NCI-H1436 treated with DMSO at 0.1 percent for 48 hours (cell line): ENCODE measurements around the gene OPA1.
"Not testable (repeated sequence)": the region's sequence is repeated elsewhere in the genome, so short reads cannot be mapped to it uniquely, and the experiment has no call there.

ENCODE experiments used
- DNase-seq: peaks from one replicate; lab custom pipeline; 2025; lab: John Stamatoyannopoulos, UW

Gene OPA1

DNA sequence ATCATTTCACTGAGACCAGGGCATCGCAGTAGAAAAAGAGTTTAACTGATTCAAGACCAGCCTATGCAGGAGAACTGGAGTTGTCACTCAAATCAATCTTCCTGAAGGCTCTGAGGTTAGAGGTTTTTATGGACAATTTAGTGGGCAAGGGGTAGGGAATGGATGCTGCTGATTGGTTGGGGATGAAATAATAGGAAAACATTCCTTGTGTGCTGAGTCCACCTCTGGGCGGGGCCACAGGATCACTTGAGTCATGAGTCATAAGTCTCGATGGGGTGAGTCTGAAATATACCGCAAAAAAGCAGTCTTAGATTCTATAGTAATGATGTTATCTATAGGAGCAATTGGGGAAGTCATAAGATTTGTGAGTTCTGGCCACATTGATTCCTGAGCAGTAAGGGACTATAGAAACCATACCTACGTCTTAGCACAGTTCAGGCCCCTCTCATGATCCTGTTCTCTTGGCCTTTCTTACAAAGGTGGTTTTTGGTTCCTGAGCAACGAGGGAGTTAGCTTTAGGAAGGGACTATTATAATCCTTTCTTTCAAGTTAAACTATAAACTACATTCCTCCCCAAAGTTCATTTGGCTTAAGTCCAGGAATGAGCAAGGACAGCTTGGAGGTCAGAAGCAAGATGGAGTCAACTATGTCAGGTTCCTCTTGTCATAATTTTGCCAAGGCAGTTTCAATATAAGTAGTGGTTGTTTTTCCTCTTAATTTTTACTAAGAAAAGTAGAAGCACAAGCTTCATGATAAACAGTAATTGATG is 2.7 kb upstream of the OPA1 start:
- no peak for DNase-seq

DNA sequence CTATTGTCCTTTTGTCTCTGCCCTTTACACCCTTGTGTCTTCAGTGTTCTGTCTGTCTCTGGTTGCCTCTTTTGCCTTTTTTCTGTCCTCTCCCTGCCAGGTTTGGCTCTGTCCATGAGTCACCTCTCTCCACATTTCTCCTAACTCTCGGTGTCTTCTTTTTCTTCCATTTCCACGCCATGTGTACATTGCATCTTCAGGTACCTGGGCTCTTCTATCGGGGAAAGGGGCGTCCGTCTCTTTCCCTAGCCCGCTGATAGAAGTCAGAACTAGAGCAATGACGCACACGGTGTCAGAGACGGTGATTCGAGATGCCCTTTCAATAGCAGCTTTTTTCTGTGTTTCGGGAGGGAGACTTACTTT is 641 bp downstream of the OPA1 start:
- DNase-seq: no peak

DNA sequence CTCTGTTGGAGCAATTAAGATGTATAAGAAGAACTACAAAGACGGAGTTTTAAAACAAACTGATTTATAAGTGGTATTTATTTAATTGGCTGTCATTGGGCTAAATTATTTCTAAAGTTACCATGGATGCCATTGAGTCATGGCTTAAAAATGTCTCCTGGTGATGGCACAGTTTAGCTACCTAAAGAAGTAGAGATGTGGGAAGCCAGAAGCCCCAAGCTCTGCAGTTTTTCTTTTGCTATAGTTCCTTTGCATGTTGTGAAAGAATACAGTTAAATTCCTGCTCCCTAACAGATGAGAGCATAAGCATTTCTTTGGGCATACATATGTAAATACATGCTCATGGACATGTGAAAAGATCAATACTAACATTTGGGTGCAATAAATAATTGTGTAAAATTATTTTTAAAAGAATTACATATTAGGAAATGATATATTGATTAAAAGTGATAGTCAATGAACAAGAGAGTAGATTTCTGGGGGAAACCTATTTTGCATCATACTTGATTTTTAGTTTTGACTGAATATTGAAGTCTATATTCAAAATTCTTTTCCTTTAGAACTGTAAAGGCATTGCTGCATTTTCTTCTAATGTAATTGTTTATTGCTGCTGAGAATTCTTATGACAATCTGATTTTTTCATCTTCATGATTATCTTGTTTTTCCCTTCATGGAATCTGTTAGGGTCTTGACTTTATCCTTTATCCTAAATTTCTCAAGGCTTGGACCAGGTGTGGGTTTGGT is 2.1 kb downstream of the OPA1 start:
- no peak for DNase-seq

DNA sequence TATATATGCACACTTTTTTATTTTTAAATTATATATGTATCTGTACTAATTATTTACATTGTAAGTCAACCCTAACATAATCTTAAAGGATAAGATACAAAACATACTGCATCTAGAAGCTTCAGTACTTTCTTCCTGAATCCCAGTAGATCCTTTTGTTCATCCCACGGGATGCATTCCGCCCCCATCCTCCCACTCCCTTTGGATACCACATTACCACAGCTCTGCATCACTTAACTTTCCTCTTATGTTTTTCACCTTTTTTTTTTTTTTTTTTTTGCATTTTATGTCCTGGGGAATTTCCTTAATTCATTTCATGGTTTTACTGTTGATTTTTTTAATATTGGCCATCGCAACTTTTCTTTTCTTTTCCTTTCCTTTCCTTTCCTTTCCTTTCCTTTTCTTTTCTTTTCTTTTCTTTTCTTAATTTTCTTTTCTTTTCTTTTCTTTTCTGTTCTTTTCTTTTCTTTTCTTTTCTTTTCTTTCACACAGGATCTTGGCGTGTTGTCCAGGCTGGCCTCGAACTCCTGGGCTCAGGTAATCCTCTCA is 3.0 kb downstream of the OPA1 start:
- no peak for DNase-seq

DNA sequence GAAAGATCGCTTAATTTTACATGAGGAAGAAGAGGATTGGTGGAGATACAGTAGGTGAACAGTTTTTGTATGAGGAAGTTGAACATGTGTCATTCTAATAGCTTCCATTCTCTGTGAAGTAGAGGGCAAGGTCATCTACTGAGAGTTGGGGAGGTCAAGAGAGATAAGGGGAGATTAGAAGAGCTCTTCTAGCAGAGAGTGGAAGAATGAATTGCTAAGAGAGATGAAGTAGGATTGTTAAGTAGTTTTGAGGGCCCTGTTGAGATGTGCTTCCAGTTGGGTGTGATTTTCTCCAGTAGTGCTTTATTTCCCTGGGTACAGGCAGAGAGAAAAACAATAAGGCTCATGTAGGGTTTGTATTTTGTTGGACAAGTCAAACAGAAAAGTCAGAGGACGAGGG is 5.2 kb downstream of the OPA1 start:
- DNase-seq: no peak

DNA sequence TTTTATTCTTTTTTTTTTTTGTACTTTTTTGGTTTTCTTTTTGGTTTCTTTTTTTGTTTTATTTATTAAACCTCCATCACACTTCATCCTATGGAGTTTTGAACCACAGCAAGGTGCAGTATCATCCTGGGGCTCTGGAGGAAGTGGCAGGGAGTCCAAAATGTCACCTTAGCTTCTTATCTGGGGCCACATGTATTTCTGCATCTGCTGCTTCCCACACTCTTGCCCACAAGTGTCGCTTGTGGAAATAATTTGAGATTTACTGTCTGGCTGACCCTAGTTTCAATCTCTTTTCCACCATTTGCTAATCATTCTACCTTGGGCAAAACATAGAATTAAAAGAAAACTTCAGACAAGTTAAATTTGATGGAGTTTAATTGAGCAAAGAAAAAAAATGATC is 6.4 kb downstream of the OPA1 start:
- DNase-seq: no peak

DNA sequence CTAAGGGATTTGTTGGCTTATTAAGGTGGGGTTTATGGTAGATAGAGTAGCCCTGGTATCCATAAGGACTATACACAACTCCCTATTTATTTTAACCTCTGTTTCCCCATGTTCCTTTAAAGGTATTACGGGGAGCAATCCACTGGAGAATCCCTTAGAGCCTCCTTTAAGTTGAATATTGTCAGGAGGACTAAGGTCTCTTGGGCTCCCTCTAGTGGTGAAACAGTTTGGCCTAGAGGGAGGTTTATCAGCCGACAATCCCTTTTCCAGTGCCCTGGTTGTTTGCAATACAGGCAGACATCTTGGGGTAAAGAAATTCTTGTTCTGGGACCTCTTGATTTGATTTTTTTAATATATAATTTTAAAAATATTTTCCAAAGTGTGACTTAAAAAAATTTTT is 12.9 kb downstream of the OPA1 start:
- no peak for DNase-seq

DNA sequence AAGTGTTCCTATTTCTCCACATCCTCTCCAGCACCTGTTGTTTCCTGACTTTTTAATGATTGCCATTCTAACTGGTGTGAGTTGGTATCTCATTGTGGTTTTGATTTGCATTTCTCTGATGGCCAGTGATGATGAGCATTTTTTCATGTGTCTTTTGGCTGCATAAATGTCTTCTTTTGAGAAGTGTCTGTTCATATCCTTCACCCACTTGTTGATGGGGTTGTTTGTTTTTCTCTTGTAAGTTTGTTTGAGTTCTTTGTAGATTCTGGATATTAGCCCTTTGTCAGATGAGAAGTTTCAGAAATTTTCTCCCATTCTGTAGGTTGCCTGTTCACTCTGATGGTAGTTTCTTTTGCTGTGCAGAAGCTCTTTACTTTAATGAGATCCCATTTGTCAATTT is 13.9 kb downstream of the OPA1 start:
- DNase-seq: not testable (repeated sequence)

DNA sequence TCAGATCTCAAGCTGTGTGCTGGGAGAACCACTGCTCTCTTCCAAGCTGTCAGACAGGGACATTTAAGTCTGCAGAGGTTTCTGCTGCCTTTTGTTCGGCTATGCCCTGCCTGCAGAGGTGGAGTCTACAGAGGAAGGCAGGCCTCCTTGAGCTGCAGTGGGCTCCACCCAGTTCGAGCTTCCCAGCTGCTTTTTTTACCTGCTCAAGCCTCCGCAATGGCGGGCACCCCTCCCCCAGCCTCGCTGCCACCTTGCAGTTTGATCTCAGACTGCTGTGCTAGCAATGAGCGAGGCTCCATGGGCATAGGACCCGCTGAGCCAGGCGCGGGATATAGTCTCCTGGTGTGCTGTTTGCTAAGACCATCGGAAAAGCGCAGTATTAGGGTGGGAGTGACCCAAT is 17.5 kb downstream of the OPA1 start:
- DNase-seq: not testable (repeated sequence)

DNA sequence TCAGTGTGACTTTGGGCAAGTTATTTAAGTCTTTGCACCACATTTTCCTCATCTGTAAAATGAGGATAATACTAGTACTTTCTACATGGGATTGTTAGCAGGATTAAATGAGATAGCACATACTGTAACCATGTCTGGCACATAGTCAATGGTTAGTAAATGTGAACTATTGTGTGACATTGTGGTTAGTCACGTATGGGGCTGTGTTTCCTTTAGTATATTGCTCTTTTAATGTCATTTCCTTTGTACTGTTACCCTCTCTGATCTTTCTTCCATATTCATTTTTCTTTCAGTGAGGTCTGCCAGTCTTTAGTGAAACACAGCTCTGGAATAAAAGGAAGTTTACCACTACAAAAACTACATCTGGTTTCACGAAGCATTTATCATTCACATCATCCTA is 21.4 kb downstream of the OPA1 start:
- DNase-seq: no peak

DNA sequence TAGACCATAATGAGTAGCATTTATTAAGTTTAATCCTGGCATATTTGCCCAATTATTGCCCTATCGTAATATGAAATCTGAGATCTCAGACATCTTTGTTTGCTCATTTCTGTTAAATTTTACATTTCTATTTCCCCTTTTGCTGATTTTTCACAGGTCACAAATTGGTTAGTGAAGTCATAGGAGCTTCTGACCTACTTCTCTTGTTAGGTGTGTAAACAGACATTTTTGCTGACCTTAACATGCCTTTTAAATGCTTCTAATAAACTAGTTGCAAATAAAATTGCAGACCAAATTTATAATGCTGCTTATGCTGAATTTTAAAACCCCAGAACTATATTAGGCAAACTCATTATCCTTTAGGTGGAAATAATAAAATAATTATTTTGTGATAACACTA is 24.6 kb downstream of the OPA1 start:
- DNase-seq: no peak

DNA sequence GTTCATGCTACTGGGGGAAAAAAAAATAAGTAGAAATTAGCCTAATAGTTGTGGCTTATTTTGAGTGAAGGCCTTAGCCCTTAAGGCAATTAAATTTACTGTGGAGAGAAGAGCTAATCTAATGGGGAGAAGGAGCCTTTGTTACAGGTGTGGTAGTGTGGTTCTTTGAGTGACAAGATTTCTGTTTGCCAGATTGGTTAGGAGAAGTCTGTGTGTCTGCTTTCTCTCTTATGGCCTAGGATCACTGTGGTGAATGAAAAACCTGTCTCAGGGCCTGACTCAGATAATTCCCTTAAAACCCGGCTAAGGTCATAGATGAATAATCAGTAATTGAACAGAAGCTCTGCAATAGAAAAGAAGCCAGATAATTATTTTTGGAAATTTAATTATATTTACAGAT is 27.0 kb downstream of the OPA1 start:
- no peak for DNase-seq

DNA sequence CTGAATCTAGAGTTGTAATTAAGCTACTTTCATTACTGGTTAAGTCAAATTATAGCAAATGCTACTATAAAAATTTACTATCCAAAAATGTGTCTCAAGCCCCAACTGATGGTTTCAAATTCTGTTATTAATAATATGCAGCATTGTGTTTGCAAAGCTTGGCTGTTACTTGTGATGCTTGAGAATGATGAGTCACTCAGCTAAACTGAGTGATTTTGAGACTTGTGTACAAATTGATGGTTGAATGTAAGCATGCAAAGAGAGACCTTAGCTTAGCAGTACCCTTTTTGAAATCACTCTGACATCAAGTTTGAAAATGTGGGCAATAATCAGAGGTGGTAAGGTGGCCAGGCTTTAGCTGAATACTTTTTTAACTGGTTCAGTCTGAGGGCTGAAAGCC is 27.6 kb downstream of the OPA1 start:
- no peak for DNase-seq

DNA sequence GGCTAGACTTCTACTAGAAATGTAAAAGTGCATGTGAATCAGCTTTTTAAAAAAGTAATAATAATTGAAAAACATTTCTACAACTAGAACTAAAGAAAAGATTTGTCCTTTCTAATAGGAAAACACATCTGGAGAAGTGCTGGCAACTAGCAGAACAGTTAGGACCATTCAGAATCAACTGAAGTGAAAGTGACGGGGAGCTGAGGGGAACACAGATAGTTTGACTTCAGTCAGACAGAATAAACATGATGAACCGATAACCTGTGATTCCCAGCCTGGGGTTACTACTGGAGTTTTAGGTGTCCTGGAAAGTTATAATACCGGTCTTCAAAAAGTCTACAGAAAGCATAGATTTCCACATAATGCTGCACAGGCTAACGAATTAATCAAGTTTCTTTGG is 28.1 kb downstream of the OPA1 start:
- no peak for DNase-seq

DNA sequence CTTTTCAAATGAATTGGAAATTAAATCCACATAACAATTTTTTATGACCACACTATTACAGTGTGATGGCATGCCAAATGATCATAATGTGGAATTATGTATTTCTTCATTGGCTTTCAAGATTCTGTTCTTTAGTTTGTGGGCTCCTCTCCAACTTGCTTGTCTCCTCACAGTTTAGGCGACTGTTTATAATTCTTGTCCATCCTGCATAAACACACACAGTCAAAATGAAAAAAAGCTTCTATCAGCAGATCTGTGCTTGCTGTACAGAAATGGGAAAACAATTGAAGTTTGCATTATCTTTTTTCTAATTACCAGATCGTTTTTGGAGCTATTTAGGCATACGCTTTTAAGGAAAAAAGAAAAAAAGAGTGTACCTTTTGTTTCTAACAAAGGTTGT is 37.0 kb downstream of the OPA1 start:
- no peak for DNase-seq

DNA sequence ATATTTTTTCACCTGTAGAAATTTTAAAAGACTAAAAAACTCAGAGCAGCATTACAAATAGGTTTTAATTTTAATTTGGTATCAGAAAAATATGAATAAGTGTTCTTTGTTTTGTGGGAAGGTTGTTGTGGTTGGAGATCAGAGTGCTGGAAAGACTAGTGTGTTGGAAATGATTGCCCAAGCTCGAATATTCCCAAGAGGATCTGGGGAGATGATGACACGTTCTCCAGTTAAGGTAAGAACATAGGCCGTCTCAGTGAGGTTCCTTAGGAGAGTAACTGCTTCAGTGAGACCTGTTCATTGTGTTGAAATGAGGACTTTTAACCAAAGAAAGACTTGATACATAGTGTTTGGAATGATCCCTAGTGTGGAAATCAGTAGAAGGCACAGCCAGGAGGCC is 44.8 kb downstream of the OPA1 start:
- no peak for DNase-seq

DNA sequence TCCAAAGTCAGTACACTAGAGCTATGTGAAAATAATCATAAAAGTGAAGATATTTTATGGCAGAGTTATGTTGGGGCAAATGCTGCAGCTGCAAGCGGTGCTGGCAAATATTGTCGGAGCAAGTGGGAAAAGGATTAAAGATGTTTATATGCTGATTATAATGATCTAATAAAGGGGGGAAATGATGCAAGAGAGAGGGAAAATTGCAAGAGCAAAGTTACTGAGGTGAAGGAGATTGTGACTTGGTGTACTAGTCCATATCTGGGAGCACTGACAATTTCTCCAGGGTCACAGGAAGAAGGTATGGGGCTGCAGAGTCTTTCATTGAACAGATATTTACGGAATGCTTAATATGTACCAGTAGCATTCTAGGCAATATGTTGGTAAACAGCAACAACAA is 45.8 kb downstream of the OPA1 start:
- DNase-seq: no peak

DNA sequence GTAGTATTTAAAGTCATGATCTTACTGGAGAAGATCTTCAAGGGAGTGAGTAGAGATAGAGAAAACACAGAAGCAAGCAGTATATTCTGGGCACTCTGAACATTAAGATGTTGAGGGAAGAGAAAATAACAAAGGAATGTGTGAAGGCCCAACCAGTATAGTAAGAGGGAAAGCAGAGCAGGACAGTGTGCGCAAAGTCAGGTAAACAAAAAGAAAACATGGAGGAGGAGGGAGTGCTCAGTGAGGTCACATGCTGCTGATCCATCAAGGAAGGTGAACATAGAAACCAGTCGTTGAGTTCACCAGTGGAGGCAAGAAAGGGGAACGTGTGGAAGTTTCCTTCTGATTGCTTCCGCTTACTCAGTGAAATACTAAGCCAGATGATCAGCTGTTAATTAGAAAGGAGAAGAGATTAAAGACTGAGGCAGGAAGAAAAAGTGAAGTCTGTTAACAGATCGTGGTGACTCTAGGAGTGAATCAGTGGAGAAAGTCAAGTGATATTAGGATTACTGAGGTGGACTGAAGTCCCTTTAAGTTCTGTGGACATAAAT is 47.2 kb downstream of the OPA1 start:
- DNase-seq: no peak

DNA sequence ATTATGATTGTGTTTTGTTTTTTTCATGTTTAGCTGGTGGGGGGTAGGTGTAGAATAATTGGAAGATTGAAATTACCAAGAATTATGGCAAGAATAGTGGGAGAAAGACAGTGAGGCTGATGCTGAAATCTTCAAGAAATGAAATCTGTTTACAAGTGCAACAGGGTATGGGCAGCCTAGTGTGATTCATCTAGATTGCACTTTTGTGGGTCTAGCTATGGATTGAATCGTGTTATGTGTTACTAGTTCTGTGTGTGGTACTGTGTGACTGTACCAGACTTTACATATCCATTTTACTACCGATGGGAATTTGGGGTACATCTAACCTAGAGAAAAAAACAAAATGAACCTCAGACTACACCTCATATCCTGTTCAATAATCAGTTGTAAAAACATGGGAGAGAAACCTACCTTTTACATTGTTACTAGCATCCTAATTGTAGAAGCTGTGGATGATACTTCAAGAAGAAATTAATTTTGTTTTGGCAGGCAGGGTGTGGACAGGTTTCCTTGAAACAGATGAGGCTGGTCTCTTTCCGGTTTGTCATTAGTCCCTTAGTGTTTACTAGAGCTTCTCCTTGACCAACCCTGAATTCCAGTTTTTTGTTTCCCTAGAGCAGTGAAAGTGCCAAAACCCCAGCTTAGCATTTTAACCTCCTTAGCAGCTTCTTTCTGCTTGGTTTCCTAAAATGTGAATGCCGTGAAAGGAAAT is 47.9 kb downstream of the OPA1 start:
- no peak for DNase-seq

DNA sequence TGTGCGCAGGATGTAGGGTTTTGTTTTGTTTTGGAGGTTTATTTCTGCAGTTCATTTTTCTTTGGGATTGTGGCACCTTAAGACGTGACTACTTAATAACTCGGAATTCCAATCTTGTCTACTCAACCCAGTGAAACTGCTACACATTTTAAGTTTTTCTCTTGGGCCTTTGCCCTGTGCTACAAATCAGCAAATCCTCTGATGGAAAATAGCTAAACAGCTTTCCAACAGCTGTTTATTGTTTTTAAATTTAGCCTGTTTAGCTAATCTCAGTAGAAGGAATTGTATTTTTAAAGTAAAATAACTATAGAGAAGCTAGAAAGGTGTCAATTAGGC is 48.4 kb downstream of the OPA1 start:
- DNase-seq: no peak

DNA sequence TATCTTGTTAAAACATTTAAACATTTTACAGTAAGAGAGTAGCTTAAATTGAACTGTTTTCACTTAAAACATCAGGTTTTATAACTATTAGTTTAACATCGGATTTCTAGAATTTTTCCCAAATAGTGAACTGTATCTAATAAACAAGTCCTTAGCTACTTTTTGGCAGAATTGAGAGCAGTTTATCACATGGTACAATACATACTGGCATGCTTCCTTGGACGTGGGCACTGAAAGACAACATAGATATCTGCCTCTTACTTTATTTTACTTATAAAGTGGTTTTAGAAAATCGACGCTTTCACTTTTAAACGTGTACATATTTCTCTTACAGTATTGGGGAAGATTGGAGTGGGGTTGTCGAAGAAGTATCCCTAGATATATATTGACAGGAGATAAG is 52.8 kb downstream of the OPA1 start:
- no peak for DNase-seq

DNA sequence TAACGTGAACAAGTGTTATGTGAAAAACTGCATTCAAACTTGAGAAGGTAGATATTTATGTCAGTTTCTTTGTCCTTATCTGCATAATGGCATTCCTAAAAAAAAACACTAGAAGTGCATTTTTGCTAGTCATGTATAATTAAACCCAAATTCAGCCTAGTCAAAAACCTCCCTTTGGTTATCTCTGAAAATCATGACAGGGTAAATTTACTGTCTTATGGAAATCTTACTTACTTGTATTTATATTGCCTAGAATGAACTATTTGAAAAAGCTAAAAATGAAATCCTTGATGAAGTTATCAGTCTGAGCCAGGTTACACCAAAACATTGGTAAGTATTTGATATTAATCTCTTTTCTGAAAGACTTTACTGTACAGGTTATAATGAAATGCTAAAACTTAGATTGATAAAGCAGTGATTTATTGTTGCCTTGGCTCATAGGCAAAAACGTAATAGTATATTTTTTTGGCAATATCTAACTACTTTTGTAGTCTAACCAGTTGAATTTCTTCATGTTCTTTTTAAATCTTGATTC is 55.6 kb downstream of the OPA1 start:
- no peak for DNase-seq

DNA sequence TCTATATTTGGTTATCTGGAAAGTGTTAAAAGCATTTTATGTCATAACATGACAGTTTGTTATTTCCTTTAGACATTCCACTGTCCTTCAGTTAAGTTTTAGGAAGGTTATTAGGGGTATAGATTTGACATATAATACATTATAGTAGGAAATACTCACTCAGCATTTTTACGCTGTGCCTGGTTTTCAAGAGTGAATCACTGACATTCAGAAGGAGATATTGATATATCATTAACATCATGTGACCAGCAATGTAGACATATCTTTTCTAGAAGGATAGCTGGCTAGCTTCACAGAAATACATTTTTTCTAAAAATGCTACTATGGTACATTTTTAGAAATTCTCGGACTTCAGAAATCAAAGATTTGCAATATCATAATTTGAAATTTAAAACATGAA is 57.6 kb downstream of the OPA1 start:
- DNase-seq: no peak
